ENCODE results near the gene FGF21.
"Not testable (repeated sequence)": the region's sequence is repeated elsewhere in the genome, so short reads cannot be mapped to it uniquely, and the experiment has no call there.

FGF21 gene, protein sequence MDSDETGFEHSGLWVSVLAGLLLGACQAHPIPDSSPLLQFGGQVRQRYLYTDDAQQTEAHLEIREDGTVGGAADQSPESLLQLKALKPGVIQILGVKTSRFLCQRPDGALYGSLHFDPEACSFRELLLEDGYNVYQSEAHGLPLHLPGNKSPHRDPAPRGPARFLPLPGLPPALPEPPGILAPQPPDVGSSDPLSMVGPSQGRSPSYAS

DNA sequence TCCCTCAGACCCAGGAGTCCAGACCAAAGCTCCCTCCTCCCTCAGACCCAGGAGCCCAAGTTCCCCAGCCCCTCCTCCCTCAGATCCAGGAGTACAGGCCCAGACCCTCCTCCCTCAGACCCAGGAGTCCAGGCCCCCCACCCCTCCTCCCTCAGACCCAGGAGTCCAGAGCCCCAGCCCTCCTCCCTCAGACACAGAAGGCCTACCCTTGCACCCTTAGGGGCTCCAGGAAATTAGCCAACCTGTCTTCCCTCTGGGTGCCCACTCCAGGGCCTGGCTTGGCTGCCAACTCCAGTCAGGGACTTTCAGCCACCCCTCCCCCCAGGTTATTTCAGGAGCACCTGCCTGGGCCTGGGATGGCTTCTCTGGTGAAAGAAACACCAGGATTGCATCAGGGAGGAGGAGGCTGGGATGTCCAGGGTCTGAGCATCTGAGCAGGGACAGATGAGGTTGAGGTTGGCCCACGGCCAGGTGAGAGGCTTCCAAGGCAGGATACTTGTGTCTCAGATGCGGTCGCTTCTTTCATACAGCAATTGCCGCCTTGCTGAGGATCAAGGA lies at the start of gene FGF21:
Gene FGF21 (plus strand): TSS at position 441 of the 558 bp plus-strand sequence. CDS start 713 bp downstream, outside the sequence.
- no peak for DNase-seq (ENCODE audit: low read depth)

DNA sequence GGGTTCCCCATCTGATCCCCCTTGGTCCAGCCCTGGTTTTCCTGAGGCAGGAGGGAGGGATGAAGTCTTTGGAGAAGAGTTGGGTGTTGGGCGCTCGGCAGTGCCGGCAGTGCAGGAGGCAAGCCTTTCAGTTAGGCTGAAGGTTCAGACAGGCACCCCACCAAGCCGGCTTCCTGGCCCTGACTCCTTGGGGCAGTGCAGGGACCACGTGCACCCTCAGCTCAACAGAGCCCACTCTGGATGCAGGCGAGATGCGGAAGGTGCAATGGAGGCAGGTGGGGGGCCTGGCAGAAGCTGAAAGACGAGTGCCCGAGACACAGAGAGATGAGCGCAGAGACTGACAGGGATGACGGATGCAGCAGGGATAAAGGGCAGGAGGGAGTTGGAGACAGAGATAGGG lies 46.9 kb upstream of the FGF21 start:
- DNase-seq (ENCODE audit: low read depth): no peak

DNA sequence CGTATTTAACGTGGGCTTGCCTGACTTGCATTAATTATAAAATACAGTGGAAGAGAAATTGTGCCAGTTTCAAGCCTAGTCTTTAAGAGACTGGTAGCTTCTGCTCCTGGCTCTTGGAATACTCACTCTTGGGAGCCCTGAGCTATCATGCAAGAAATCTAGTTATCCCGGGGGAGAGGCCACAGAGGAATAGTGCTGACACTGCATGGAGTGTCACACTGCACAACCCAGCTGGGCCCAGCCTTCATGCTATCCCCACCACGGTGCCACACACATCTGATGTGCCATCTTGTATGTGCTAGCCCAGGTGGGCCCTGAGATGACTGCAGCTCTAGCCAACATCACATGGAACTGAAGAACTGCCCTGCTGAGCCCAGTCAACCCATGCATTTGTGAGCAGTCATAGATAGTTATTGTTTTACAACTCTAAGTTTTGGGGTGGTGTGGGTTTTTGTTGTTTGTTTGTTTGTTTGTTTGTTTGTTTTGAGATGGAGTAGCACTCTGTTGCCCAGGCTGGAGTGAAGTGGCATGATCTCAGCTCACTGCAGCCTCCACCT lies 44.1 kb upstream of the FGF21 start:
- no peak for DNase-seq (ENCODE audit: low read depth)

DNA sequence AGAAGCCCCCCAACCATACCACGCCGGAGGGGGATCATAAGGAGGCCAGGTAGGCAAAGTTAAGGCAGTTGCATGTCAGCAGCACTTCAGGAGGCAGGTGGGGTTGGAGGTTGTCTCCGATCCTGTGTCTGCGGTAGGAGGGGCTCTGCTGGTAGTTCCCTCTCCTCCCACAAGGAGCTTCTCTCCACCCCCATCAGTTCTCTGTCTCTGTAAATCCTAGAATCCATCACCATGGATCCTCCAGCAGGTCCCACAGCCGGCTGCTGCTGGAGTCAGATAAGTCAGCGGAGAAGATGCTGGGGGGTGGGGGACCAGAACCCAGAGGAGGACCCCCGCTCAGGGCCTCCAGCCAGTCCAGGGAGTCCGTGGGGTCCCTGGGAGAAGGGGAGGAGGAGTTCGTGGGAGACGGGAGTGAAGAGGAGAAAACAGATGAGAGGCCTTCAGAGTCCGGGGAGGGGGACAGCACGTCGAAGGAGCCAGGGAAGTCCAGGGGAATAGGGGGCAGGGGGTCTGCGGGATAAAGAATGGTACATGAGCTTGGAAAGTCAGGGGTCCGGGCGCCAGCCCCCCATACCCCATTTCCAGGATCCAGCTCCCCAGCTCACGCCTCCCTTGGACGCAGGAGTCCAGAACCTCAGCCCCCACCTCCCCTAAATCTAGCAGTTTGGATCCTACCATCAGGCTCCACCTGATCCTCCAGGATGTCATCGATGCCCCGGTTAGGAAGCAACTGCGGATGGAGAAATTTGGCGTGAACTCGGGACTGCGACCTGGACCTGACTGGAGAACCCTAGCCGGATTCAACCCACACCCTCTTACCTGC lies 42.1 kb upstream of the FGF21 start:
- no peak for DNase-seq (ENCODE audit: low read depth)

DNA sequence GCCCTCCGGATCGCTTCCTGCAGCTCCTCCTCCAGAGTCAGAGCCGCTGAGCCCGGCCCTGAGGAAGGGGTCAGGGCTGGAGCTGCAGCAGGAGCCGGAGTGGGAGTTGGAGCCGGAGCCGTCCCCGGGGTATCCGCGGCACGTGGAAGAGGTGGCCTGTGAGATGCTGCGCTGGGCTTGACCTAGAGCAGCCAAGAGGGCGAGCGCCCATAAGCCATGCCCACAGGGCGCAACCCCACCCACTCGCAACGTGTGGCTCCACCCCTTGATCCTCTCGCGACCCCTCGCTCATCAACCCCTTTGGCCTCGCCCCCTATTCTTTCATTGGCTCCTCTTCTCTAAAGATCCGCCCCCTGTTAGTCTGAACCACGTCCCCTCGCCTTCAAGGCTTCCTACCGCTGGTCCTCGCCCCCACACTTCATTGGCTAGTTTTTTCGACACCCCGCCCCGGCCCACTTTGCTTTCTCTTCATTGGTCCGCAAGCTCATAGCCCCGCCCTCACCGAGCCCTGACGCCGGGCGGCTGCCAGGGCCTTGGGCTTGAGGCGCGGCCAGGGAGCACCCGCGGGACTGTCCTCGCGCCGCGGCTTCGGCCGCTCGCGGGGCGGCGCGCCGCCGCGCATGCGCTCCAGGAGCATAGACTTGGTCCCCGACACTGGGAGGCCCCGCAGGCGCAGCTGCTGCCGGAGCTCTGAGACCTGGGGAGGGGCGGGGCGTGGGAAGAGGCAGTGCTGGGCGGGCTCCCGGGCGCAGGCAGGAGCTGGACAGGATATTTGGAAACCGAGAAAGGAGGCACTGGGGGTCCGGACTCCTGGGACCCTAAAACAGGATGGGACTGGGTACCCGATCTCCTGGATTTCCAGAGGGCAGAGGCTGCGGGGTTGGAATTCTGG lies 41.2 kb upstream of the FGF21 start:
- peak; percentile 93 for DNase-seq (ENCODE audit: low read depth)

DNA sequence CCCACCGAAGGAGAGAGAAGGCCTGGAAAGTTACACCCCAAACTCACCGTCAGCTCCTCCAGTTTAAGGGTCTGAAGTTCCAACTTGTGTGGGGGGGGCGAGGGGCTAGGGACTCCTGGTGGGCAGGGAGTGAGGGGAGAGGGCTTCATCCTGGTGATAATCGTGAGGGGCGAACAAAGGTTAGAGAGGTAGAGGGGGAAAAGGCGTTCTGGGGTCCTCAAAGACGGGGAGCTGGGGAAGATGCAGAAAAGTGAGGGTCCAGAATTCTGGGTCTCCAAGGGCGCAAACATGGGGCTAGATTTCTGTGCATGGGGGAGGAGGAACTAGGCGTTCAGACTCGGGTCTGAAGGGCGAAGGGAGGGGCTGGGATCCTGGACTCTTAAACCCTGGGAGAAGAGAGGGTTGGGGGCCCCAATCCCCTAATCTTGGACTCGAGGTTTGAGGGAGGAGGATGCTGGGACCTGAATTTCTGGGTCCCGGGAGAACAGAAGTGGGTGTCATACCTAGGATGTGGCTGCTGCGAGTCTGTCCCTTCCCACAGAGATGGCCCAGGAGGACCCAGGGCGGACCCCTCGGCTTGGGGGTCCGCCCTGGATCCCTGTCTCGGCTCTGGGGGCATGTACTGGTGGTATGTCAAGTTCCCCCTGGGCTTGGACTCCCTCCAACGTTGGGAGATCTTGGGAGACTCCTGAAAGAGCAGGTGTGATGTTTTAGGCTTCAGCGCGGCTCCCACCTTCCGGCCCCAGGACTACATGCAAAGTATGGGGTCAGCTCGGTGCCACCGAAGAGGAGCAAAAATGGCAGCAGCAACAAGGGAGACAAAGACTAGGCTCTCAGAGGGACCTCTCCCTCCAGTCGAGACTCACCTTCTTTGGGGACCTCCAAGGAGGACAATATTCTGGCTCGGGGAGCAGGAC lies 40.3 kb upstream of the FGF21 start:
- no peak for DNase-seq (ENCODE audit: low read depth)

DNA sequence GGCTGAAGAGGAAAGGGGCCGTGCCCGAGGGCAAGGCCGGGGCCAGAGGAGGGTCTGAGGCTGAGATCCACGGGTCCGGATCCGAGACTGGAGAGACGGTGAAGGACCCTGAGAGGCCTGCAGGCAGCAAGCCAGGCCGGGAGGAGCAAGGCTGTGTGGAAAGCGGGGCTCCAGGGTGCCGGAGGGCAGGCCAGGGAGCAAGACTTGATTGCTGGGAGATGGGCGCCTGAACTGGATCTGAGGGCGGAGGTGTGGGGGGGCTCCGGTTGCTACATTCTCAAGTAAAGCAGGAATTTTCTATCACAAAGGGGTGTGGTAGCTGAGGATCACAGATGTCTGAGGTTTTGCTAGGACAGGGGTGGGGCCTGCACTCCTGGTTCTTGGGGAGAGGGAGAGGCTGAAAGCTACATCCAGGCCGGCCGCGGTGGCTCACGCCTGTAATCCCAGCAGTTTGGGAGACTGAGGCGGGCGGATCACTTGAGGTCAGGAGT lies 39.6 kb upstream of the FGF21 start:
- no peak for DNase-seq (ENCODE audit: low read depth)

DNA sequence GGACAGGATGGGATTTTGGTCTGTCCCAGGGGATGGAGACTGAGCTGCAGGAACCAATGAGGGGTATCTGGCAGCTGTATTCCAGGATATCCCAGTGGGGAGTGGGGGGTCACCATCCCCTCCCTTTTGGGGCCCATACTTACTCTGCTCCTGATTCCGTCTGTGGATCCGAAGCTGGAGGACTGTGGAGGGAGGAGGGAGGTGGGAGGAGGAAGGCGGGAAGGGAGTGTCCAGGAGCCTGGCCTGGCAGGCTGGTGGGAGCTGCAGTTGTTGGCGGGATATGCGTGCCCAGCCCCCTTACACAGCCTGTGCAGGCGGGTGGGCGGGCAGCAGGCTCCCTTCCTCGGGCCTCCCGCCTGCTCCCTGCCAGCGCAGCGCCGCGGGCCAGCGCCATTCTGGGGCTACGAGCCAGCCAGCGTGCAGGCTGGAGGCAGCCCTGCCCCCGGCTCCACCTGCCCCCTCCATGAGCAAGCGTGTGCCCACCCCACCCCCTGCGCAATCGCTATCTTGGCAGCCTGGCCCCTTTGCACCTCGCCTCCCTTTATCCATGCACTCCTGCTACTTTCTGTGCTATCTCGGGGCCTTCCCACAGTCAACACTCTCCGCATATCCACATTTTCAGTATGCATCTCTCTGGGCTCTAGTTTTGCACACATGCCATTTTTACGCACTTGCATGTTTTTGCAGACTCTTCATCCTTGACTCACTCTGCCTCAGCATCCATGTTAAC lies 38.6 kb upstream of the FGF21 start:
- no peak for DNase-seq (ENCODE audit: low read depth)

DNA sequence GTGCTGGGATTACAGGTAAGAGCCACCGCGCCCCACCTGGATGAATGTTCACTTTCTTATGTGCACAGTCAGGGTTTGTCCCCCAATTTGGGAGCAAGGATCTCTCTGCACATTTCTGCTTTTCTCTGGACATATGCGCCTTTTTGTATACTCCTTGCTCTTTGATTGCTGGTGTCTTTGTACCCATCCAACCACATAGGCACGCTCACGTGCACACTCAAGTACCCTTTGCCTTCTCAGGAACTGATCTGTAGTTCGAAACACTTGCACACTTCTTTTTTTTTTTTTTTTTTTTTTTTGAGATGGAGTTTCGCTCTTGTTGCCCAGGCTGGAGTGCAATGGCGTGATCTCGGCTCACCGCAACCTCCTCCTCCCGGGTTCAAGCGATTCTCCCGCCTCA lies 37.2 kb upstream of the FGF21 start:
- DNase-seq (ENCODE audit: low read depth): not testable (repeated sequence)

DNA sequence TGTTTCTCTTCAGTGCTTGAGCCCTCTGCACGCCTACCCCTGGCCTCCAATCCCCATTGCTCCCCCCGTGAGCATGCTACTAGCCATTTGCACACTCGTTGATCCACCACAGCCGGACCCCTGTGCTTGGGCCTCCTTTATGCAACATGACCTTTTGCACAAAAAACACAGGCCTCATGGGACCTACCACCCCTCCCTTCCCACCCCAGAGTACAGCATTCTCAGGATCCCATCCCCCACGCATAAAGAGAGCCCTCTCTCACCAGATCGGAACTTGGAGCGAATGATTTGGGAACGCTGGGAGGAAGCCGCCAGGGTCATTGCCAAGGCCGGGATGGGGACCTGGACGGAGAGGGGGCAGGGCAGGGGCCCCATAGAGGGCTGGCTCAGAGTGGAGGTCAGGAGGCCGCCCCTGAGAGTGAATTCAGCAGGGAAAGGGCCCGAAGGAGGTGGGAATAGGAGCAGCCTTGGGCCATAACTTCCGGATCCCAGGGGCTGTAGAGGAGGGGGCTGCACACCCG lies 36.6 kb upstream of the FGF21 start:
- DNase-seq (ENCODE audit: low read depth): no peak

DNA sequence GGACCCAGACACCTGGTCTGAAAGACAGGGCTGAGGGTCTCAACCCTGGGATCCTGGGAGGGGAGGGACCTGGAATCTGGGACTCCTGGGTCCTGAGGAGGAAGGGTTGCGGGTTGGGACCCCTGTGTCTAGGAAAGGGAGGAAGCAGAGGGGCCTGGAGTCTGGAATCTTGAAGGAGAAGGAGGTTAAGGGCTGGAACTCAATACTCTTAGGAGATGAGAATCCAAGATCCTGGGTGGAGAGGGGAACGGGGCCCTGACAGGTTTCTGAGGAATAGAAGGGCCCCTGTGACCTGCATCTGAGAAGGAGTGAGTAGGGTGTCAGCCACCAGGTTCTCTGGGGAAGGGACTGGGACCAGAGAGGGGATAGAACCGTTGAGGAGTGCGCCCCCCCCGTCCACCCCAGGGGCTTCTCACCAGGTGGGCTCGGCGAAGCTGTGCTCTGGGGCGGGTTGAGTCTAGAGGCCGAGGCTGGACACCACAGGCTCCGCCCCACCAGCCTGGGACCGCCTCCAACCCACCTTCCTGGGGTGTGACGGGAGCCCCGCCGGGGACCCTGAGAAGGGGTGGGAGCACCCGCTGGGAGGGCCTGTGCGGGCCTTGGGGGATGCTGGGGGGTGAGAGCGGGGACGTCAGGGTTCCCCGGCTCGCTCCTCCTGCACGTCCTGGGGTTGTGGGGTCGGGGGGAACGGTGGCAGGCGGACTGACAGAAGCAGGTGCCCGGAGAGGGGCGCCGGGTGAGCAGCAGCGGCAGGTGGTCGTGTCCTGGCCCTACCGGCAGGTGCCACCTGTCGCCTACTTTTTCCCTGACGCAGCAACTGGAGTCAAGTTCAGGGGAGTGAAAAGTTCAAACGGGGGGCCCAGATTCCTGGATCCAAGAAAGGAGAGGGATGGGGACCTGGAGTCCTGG lies 35.8 kb upstream of the FGF21 start, which contains the start of gene MAMSTR:
Gene MAMSTR (minus strand): TSS at position 463 of the 909 bp plus-strand sequence. CDS start 694 bp downstream, outside the sequence.
- DNase-seq (ENCODE audit: low read depth): no peak

DNA sequence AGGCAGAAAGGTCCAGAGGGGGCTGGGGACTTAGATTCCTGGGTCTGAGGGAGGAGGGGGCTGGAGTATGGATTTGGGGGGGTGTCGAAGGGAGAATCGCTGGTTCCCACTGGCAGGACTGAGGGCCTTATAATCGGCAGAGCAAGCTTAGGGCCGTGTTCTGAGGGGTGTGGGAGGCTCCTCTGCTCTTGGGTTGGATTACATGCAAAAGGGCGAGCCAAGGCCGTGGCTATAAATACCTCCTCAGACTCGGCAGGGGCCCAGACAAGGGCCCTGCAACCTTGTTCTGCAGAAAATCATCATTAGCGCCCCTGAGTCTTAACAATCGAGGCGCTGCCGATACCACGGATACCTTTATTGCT lies 35.1 kb upstream of the FGF21 start:
- DNase-seq (ENCODE audit: low read depth): no peak

DNA sequence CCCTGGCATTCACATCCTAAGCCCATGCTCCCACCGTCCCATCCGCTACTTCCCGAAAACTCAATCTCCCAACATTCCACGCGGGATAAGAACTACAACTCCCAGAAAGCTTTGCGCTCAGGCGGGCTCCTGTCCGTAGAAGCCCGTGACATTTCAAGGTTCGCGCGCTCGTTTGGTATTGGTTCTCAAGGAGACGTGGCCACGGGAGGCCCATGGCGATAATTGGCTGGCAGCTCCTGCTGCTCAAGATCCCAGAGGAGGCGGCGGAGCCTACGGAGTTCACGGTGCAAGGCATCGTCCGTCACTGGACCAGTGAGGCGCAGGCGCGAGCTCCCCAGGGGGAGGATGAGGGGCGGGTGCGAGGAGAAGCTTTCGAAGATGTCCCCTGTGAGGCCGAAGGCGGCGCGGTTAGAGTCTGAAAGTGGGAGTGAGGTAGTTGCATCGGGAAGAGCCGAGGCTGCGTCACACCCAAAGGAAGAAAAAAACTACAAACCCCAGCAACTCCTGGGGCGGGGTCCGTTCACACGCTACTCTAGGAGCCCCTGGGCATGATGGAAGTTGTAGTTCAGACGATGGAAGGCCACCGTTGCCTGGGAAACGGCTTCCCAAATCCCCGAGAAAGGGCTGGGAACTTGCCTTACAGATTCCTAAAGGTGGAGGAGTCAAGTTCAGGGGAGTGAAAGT lies 34.6 kb upstream of the FGF21 start:
- DNase-seq (ENCODE audit: low read depth): peak; percentile 97

DNA sequence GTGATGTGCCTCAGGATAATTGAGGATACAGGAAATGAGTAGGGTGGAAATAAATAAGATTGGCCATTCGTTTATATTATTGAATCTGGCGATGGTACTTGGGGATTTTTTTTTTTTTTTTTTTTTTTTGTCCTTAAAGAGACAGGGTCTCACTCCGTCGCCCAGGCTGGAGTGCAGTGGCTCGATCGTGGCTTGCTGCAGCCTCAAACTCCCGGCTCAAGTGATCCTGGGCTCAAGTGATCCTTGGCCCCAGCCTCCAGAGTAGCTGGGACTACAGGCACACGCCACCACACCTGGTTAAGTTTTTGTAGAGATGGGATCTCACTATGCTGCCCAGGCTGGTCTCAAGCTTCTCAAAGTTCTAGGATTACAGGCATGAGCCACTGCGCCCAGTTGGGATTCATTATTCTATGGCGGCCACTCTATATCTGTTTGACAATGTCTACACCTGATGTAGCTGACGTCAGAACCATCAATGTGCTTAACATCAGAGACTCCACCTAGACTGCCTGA lies 33.1 kb upstream of the FGF21 start:
- DNase-seq (ENCODE audit: low read depth): no peak

DNA sequence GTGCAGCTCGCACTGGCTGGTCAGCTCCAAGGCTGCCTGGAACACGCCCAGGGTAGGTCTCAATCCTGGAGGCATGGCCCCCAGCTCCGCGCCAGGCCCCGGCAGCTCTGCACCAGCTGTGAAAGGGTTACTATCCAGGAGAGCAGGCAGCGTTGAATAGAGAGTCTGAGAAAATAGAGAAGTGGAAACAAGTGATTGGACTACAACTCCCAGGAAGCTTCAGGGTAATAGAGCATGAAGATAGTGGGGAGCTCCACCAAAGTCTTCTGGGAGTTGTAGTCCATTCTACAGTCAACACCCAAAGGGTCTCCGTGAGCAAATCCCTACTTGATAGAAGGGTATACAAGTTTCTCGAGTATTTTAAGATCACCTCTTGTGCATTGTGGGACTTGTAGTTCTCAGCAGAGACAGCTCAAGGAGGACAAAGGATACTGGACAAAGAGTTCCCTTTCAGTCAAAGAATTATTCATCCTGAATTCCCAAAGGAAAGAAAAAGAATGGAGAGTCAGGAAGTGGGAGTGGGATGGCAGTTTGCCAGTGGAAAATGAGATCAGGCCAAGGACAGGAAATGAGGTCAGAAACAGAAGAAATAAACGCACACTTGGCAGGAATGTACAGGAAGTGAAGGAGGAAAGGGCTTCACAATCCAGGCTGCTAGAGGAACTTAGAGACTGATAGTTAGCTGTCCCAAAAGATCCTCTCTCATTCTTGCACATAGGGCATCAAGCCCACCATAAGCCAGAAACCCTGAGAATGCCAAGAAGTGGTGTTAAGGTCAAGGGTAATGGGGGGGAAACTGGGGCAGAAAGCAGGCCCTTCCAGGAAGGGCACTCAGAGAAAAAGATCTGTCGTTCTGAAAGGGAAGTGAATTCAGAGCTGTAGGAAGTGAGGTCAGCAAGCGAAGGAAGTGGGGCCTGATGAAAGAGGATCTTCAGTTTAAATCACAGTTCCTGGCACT lies 30.2 kb upstream of the FGF21 start:
- peak; percentile 41 for DNase-seq (ENCODE audit: low read depth)

DNA sequence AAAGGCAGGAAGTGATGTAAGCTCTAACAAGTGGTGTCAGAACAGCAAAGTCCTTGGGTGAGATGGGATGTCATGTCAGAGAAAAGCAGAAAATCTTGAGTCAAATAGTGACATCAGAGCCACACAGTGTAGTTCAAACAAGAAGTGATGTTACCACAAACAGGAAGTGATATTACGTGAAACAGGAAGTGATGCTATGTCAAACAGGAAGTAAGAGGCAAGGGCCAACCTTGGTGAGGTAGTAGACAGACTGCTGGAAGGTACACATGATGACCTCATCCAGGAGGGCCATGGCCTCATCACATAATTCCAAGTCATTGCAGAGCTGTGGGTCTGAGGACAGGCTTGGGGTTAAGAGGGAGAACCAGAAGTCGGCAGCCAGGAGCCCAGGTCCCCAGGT lies 28.8 kb upstream of the FGF21 start:
- DNase-seq (ENCODE audit: low read depth): no peak

Data from non-pigmented ciliary epithelial cell (primary cell).